HepG2 (cell line): Measurements from ENCODE around the gene OSBPL9. TPM values are rescaled to one million over a fixed set of nuclear protein-coding genes. Genes with fewer than 3 reads are reported as not detected.

Experiments
- ATAC-seq: fragments of 200-7000 bp; cut with Tn5 transposase; 3 replicates; pipeline ENCODE4 v1.9.1; 2020; ENCODE audit warnings: mild to moderate bottlenecking, moderate library complexity
- BruUV-seq: library from RNA; stranded (reverse); fragments of 400-500 nt; replicated peaks from 2 replicates; lab custom pipeline; 2021; lab: Mats Ljungman, UMichigan
- CTCF ChIA-PET: fragments of 300-600 bp; formaldehyde crosslinking; extraction: SDS; loops from one replicate; lab custom pipeline; 2021; ENCODE audit warnings: low total read pairs, inconsistent platforms, low intra/inter-chr PET ratio; lab: Yijun Ruan, JAX
- POLR2A ChIA-PET: fragments of 350-600 bp; sonication (Branson Sonifier 250); formaldehyde crosslinking; loops from one replicate; lab custom pipeline; 2020; ENCODE audit warnings: antibody characterized with exemption, inconsistent platforms; lab: Yijun Ruan, JAX
- DNase-seq: peaks from one replicate; pipeline ENCODE4 v3.0.0-alpha.2; 2015; ENCODE audit warnings: low spot score
- FAIRE-seq: peaks from 3 replicates; lab custom pipeline; 2011; peaks lifted over from hg19 to GRCh38; lab: Jason Lieb, UNC
- H2AFZ ChIP-seq: one replicate; pipeline ENCODE4 v1.6.1; 2011; ENCODE audit warnings: low read length, inconsistent platforms
- H3K27ac ChIP-seq: fragments of 300-600 bp; 3 replicates; pipeline ENCODE4 v1.8.0; 2011; ENCODE audit warnings: mixed run types, mild to moderate bottlenecking, mixed read lengths, low read length, inconsistent platforms; ENCODE audit not compliant: insufficient read depth; ENCODE audit errors: extremely low read length
- H3K27me3 ChIP-seq, 2 experiments: fragments of 200-600 bp in 1 of 2; 2 replicates in 1 of 2; 3 replicates in 1 of 2; pipeline versions ENCODE4 v1.6.0 to v1.8.0; 2011; ENCODE audit warnings: low read length in 2 of 2, mild to moderate bottlenecking in 2 of 2, moderate library complexity in 2 of 2, inconsistent platforms in 1 of 2; ENCODE audit not compliant: insufficient read depth in 2 of 2, control insufficient read depth in 1 of 2
- H3K36me3 ChIP-seq, 2 experiments: fragments of 200-600 bp in 1 of 2; replicated peaks in 1 of 2; 2 replicates in 1 of 2; 3 replicates in 1 of 2; pipeline versions ENCODE4 v1.5.1 to v1.8.0; 2011; ENCODE audit warnings: low read length in 2 of 2, inconsistent platforms in 1 of 2; ENCODE audit not compliant: insufficient read depth in 2 of 2, control insufficient read depth in 1 of 2
- H3K4me1 ChIP-seq: 2 replicates; pipeline ENCODE4 v1.5.1; 2012; ENCODE audit warnings: low read length, inconsistent platforms; ENCODE audit not compliant: insufficient read depth
- H3K4me2 ChIP-seq: 2 replicates; pipeline ENCODE4 v1.6.0; 2011; ENCODE audit warnings: low read depth, low read length, inconsistent platforms
- H3K4me3 ChIP-seq, 3 experiments: fragments of 200-600 bp in 1 of 3; sonication (generic), shearing (Covaris generic) in 1 of 3; replicated peaks in 1 of 3; 2 replicates each; pipeline ENCODE4 v1.5.1; 2011 to 2016; ENCODE audit warnings: low read length in 3 of 3, inconsistent platforms in 2 of 3, low read depth in 2 of 3, mild to moderate bottlenecking in 2 of 3, control low read depth in 1 of 3, mixed read lengths in 1 of 3; ENCODE audit not compliant: insufficient read depth in 1 of 3
- H3K79me2 ChIP-seq: one replicate; pipeline ENCODE4 v1.6.1; 2011; ENCODE audit warnings: low read length, inconsistent platforms; ENCODE audit not compliant: insufficient read depth
- H3K9ac ChIP-seq: 2 replicates; pipeline ENCODE4 v1.6.0; 2011; ENCODE audit warnings: mild to moderate bottlenecking, low read depth, low read length, inconsistent platforms; ENCODE audit not compliant: insufficient read depth
- H3K9me3 ChIP-seq: 2 replicates; pipeline ENCODE4 v1.5.1; 2012; ENCODE audit warnings: mild to moderate bottlenecking, low read length
- H4K20me1 ChIP-seq: 2 replicates; pipeline ENCODE4 v1.6.0; 2011; ENCODE audit warnings: inconsistent platforms, mild to moderate bottlenecking, low read length, moderate library complexity; ENCODE audit not compliant: insufficient read depth
- GATAD2A ChIP-seq: IDR thresholded peaks from 2 replicates; pipeline ENCODE4 v1.6.1; 2016
- MTF1 ChIP-seq: sonication (generic); formaldehyde crosslinking; IDR thresholded peaks from 2 replicates; pipeline ENCODE4 v1.5.0; 2020; ENCODE audit warnings: missing genetic modification reagents
- NCOA5 ChIP-seq: sonication (generic); formaldehyde crosslinking; IDR thresholded peaks from 2 replicates; pipeline ENCODE4 v1.4.0; 2020; ENCODE audit warnings: missing genetic modification reagents
- RAD21 ChIP-seq: fragments of 450-650 bp; formaldehyde crosslinking; IDR thresholded peaks from 2 replicates; pipeline ENCODE4 v1.5.0; 2020; ENCODE audit warnings: mild to moderate bottlenecking
- TBX2 ChIP-seq: sonication (generic); formaldehyde crosslinking; IDR thresholded peaks from 2 replicates; pipeline ENCODE4 v1.5.0; 2020; ENCODE audit warnings: missing genetic modification reagents, mild to moderate bottlenecking, borderline replicate concordance
- ZBTB42 ChIP-seq: sonication (generic); formaldehyde crosslinking; IDR thresholded peaks from 2 replicates; pipeline ENCODE4 v1.5.0; 2020; ENCODE audit warnings: mild to moderate bottlenecking, missing genetic modification reagents
- ZKSCAN8 ChIP-seq: IDR thresholded peaks from 2 replicates; pipeline ENCODE4 v1.6.1; 2016; ENCODE audit warnings: borderline replicate concordance, missing genetic modification reagents, missing compliant biosample characterization
- ZNF138 ChIP-seq: sonication (generic); formaldehyde crosslinking; IDR thresholded peaks from 2 replicates; pipeline ENCODE4 v1.5.0; 2020; ENCODE audit warnings: mild to moderate bottlenecking, low read depth, missing genetic modification reagents
- ZNF180 ChIP-seq: sonication (generic); formaldehyde crosslinking; IDR thresholded peaks from 2 replicates; pipeline ENCODE4 v1.4.0; 2020; ENCODE audit warnings: low read depth, missing genetic modification reagents, borderline replicate concordance
- ZNF562 ChIP-seq: sonication (generic); formaldehyde crosslinking; IDR thresholded peaks from 2 replicates; pipeline ENCODE4 v1.8.0; 2022; ENCODE audit warnings: missing genetic modification reagents, borderline replicate concordance
- ZNF773 ChIP-seq: sonication (generic); formaldehyde crosslinking; IDR thresholded peaks from 2 replicates; pipeline ENCODE4 v1.4.0; 2020; ENCODE audit warnings: missing genetic modification reagents, borderline replicate concordance
- WGBS: methylation state at CpG from one replicate; pipeline ENCODE4 v1.1.6; 2017; ENCODE audit warnings: low lambda C conversion rate; 5-methylcytosine and 5-hydroxymethylcytosine counted together
- in situ Hi-C: cut with HindIII; loops from 2 replicates; pipeline ENCODE4 v1.10.0; 2017; ENCODE audit warnings: low pct_unique_long_range_greater_than_20kb; ENCODE audit not compliant: extremely low pct_ligation_motif_present
- intact Hi-C: fragments of 100-400 bp; cut with micrococcal nuclease; formaldehyde crosslinking; loops from one replicate; pipeline ENCODE4 v1.10.0; 2022; ENCODE audit not compliant: unreplicated experiment
- polyA plus RNA-seq, 8 experiments: library from polyadenylated mRNA; depleted of rRNA in 3 of 8; stranded (reverse) in 7 of 8; unstranded in 1 of 8; fragments of >200 nt; fragmentation: Illumina TruSeq in 4 of 8; extraction: Trizol in 4 of 8; gene quantifications; 2 replicates each; pipeline versions ENCODE4 v1.2.1 to v1.2.3, GENCODE V29; 2011 to 2016; ENCODE audit warnings: low read depth in 4 of 8, missing spikeins in 1 of 8, mixed read lengths in 1 of 8; ENCODE audit not compliant: insufficient read depth in 1 of 8
- total RNA-seq, 5 experiments: library from RNA; depleted of rRNA; stranded (reverse); fragments of >200 nt; fragmentation: Illumina TruSeq; extraction: Trizol; gene quantifications; 2 replicates each; pipeline ENCODE4 v1.2.3, GENCODE V29; 2016; ENCODE audit warnings: low read depth in 1 of 5
- TF ChIP-seq, protein P1 (sequence below): sonication (generic); formaldehyde crosslinking; IDR thresholded peaks from 2 replicates; pipeline ENCODE4 v1.4.0; 2020; ENCODE audit warnings: mild to moderate bottlenecking, missing genetic modification reagents, borderline replicate concordance

Gene OSBPL9
- total and polyA plus RNA-seq, 2 of the 13 experiments (the other 11 are each of a cell fraction or from before 2014, with no cell fraction given), result 83.6 to 142 TPM

DNA sequence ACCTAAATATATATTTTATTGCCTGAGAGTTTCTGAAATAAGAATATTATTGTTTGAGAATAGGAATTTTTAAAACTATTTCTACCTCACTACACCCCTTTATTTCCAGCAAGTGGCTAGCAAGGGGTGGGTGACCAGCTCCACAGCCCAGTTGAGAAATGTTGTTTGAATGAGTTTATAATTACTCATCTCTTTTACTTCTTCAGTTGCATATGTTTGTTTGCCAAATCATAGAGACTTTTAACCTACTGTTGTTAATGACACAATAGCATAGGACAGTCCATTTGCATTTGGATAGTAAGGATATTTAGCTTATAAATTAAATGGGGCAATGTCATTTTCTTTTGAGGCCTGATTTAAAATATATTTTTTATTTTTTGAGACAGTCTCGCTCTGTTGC, 133.8 kb downstream of the OSBPL9 start:
- DNase-seq, result no peak
- no peak for FAIRE-seq
- H3K9ac ChIP-seq, result no peak overlapping the region
- H3K36me3 ChIP-seq, result peaks cover 10 to 41% of the 10 kb centered on the region in 2 experiments
- H3K9me3 ChIP-seq, result no peaks in the 10 kb centered on the region
- H3K4me3 ChIP-seq, result no peak overlapping the region
- BruUV-seq, result no TSS peak
- TF ChIP-seq TBX2, result no peak
- no peak for TF ChIP-seq RAD21
- TF ChIP-seq, protein P1, sequence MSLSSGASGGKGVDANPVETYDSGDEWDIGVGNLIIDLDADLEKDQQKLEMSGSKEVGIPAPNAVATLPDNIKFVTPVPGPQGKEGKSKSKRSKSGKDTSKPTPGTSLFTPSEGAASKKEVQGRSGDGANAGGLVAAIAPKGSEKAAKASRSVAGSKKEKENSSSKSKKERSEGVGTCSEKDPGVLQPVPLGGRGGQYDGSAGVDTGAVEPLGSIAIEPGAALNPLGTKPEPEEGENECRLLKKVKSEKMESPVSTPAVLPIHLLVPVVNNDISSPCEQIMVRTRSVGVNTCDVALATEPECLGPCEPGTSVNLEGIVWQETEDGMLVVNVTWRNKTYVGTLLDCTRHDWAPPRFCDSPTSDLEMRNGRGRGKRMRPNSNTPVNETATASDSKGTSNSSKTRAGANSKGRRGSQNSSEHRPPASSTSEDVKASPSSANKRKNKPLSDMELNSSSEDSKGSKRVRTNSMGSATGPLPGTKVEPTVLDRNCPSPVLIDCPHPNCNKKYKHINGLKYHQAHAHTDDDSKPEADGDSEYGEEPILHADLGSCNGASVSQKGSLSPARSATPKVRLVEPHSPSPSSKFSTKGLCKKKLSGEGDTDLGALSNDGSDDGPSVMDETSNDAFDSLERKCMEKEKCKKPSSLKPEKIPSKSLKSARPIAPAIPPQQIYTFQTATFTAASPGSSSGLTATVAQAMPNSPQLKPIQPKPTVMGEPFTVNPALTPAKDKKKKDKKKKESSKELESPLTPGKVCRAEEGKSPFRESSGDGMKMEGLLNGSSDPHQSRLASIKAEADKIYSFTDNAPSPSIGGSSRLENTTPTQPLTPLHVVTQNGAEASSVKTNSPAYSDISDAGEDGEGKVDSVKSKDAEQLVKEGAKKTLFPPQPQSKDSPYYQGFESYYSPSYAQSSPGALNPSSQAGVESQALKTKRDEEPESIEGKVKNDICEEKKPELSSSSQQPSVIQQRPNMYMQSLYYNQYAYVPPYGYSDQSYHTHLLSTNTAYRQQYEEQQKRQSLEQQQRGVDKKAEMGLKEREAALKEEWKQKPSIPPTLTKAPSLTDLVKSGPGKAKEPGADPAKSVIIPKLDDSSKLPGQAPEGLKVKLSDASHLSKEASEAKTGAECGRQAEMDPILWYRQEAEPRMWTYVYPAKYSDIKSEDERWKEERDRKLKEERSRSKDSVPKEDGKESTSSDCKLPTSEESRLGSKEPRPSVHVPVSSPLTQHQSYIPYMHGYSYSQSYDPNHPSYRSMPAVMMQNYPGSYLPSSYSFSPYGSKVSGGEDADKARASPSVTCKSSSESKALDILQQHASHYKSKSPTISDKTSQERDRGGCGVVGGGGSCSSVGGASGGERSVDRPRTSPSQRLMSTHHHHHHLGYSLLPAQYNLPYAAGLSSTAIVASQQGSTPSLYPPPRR, result no peak
- no peak for TF ChIP-seq ZNF562
- TF ChIP-seq NCOA5 (CRISPR knock-in tag), result no peak
- no peak for TF ChIP-seq GATAD2A (CRISPR knock-in tag)
- no peak for TF ChIP-seq MTF1
- no peak for TF ChIP-seq ZKSCAN8
- no peak for TF ChIP-seq ZBTB42 (CRISPR knock-in tag)
- TF ChIP-seq ZNF773 (CRISPR knock-in tag), result no peak
- TF ChIP-seq ZNF180 (CRISPR knock-in tag), result no peak
- TF ChIP-seq ZNF138 (CRISPR knock-in tag), result no peak
- no peaks in the 10 kb centered on the region for H4K20me1 ChIP-seq
- ChIA-PET CTCF (no interaction called here), POLR2A (no interaction called here)
- no peak for ATAC-seq
- 100% methylated on average over 1 of the region's 1 CpG for WGBS
- no peaks in the 10 kb centered on the region for H3K27me3 ChIP-seq
- no peaks in the 10 kb centered on the region for H3K79me2 ChIP-seq
- H3K4me1 ChIP-seq, result no peaks in the 10 kb centered on the region
- in situ Hi-C loops, result no loop called here
- no peak overlapping the region for H3K4me2 ChIP-seq
- no peak overlapping the region for H3K27ac ChIP-seq
- intact Hi-C loops, result no loop called here
- H2AFZ ChIP-seq, result no peak overlapping the region
